ENCODE data around the gene PGC.

Gene PGC

GRCh38 chr6:41728073-41728936 lies 18.9 kb downstream of the PGC start:
- no peak for DNase-seq

DNA sequence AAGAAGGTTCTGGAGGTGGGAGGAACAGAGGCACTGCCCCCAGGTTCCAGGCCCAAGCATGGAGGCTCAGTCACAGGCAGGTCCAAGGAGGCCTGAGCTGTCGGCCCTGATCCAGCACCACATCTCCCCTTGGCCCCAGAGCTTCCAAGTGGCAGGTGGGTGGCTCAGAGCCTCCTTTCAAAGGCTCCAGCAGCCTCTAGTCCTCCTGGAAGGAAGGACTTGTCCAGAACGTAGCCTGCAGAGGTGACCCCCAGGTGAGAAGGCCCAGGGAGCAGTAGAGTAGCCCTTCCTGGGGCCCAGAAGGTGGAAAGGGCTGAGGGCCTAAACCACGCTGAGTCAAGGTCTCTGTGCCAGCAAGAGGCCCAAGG lies 19.5 kb downstream of the PGC start:
- DNase-seq = no peak

- DNase-seq = no peak
These were observed 20.3 kb downstream of the PGC start for GRCh38 chr6:41726876-41727275.

DNA sequence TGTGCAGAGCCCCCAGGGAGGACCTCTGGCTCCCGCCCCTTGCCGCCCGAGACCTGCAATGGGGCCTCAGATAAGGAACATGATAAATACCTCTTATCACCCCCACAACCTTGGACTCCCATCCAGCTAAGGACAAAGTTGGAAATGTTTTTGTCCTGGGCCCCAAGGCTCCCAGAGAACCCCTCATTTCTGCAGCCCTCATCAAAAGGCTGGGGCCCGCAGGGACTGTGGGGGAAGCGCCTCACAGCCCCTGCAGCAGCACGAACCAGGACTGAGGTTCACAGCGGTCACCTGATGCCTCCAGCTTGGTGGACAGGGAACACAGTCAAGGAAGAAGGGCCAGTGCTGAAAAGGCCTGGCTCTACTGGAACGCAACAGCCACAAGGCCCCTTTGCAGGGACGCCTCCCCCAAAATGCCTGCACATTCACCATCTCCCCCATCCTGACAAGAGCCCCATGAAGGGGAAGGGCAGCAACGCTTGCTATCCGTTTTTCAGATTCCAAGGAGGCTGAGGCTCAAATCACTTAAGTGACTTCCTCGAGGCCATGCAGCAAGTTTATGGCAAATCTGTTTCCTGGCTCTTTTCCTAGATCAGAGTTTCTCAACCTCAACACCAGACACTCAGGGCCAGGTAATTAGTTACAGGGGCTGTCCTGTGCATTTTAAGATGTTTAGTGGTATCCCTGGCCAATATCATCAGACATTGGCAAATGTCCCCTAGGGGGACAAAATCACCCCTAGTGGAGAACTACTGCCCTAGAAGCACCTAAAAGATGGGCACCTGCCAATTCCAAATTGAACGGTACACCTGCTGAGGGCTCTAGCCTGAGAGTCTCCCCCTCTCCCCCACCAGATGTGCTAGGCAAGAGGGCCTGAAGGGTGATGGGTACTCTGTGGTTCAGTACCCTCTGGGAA lies 22.4 kb downstream of the PGC start:
- DNase-seq = no peak

- DNase-seq = no peak
These were observed 23.0 kb downstream of the PGC start for GRCh38 chr6:41724228-41724580.

GRCh38 chr6:41723530-41724227 lies 23.5 kb downstream of the PGC start:
- peak; percentile 29 for DNase-seq

GRCh38 chr6:41722969-41723529 lies 24.1 kb downstream of the PGC start:
- DNase-seq = no peak

DNA sequence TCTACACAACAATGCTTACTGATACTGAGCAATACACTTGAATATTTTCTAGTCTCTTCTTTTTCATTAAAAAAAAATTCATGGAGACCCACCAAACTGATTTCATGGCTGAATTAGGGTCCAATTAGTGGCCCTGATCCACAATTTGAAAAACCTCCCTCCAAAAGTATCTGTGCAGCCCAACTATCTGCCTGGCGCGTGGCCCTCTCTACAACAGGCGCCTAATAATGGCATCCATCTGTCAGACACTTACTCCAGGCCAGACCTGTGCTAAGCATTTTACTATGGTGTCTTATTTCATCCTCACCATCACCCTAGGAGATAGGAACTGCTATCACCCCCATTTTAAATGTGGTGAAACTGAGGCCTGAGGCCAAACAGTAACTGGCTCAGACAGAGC lies 25.8 kb downstream of the PGC start:
- no peak for DNase-seq

GRCh38 chr6:41720783-41721182 lies 26.4 kb downstream of the PGC start:
- DNase-seq = no peak

DNA sequence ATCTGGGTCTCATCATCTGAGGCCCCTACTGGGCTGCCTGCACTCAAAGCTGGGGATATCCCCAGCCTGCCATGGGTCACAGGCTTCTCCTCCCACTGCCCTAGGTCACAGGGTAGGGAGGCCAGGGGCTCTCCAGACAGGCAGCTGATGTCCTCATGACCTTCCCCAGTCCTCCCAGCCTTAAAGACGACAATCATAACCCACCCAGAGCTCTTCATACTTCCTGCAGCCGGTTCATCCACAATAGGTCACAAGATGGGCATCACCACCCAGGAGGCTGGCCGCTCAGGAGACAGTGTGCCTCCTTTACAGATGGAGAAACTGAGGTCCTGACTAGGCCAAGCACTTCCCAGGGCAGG lies 27.0 kb downstream of the PGC start:
- no peak for DNase-seq

DNA sequence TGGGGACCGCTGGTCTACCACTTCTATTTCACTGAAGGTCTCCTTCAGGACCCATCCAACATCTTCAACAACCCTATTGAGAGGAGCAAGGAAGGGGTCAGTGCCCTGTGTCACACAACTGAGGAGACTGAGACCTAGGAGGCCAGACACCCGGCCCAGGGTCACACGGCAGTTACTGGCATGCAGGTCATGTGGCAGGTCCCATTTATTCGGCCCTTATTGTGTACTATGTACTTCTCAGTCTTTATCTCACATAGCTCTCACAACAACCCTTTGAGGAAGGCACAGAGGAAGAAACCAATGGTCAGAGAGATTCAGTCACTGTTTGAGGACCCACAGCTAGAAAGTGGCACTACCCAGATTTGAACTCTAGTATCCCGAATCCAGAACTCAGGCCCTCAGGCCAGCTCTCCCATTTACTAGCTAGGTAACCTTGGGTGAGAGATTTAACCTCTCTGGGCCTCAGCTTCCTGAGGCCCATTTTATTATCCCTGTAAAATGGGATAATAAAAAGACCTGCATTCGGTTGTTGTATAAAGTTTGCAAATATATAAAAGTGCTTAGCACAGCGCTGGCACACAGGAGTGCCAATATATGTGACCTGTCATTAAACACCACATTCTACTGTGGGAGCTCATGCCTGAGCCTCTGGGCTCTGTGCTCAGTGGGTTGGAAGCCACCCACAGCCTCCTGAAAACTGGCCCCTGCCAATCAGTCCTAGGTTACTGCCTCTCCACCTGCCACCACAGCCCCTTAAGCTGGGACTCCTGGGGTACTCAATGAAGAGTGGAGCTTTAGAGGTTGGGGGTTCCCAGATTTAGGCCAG lies 27.5 kb downstream of the PGC start:
- no peak for DNase-seq

DNA sequence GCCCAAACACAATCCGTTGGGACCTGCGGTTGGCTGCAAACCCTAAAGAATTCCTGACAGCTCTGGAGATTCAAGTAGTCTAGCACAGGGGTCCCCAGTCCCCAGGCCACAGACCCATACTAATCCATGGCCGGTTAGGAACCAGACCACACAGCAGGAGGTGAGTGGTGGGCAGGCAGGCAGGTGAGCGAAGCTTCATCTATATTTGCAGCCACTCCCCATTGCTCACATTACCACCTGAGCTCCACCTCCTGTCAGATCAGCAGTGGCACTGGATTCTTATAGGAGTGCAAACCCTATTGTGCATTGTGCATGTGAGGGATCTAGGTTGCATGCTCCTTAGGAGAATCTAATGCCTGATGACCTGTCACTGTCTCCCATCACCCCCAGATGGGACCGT lies 28.4 kb downstream of the PGC start:
- no peak for DNase-seq

- DNase-seq = no peak
These were observed 29.8 kb downstream of the PGC start for GRCh38 chr6:41717392-41717736.

DNA sequence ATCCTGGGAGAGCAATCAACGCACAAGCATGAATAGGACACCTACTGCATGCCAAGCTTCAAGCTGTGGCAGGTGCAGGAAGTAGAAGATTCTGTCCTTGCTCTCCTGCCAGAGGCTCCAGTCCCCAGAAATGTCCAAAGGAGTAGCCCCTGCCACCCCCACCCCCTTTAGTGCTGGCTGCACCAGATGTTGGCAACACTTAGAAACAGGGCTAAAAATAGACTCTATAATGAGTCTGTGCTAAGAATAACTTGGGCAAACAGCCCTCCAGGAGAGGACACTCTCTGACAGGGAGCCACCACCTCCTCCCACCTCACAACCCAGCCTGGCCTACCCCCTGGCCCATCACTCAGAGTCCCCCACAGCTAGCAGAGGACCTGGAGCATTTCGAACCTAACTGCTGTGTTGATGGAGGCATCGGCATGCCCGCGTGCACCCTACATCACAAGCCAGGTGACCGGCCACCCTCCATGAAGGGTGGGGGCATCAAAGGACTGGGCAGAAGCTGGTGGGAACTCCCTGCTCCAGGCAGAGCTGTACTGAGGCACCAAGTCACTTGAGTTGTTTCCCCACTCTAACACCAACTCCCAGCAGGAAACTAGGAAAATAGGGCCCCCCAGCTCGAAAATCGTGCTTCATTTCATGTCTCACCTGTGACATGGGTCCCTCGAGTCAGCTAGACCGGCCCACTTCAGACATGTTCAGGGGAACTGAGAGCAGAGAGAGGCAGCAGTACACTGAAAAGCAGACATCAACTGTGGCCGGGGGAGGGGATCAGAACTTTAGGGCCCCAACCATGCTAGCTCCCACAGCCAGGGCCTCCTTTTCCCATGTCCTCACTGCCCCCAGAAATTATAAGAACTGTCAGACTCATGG lies 30.4 kb downstream of the PGC start:
- no peak for DNase-seq

DNA sequence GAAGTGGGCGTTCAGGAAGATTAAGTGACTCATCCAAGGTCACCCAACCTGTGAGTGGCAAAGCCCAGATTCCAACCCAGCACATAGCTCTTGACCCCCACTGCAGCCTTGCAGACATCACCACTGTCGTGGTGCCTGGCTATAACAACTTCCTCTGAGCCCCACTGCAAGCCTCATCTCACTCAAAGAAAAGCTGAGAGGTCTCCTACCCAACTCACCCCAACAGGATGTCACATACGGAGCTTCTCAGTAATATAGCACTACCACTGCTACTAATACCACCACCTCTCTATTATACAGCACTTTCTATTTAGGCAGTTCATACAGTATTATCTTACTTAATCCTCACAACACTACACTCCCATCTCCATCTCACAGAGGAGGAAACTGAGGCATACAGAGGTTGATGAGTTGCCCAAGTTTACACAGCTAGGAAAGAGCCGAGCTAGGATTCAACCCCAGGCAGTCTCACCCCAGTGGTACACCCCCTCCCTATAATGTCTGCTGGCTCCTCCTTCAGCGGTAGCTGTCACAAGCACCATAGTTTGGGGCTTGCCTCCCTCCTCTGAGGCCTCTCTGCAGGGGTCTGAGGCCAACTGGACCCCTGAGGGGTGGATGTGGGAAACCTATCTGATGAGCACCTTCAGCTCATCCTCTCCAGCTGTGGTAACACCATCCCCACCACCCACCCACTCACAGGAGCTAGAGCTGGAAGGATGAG lies 31.2 kb downstream of the PGC start:
- DNase-seq = no peak

DNA sequence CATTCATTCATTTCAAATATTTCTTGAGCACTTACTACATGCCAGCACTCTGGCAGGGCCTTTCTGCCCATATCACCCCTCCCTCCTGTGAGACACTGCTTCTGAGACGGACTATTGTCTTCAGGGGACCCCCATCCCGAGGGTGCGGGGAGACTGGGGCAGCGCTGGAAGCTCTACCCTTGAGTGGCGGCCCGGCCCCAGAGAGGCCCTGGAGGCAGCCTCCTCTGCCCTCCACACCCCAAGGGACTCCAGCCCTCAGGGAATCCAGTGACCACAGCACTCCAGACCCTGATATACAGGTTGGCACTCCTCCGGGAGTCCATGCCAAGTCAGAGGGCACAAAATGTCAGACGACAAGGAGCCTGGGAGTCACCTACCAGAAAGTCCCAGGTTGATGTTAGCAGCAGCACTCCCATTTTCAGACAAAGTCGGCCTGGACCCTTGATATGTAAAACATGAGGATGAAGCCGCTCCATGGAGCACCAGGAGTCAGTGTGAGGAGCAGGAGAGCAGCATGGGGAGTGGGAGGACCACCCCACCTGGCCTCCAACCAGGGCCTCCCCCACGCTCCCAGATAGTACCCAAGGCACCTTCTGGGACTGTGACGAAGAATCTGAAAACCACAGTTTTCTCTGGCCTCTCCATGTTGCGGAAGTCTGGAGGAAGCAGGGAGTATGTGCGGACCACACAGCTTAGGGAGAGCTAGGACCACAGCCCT lies 32.5 kb downstream of the PGC start:
- DNase-seq = no peak

DNA sequence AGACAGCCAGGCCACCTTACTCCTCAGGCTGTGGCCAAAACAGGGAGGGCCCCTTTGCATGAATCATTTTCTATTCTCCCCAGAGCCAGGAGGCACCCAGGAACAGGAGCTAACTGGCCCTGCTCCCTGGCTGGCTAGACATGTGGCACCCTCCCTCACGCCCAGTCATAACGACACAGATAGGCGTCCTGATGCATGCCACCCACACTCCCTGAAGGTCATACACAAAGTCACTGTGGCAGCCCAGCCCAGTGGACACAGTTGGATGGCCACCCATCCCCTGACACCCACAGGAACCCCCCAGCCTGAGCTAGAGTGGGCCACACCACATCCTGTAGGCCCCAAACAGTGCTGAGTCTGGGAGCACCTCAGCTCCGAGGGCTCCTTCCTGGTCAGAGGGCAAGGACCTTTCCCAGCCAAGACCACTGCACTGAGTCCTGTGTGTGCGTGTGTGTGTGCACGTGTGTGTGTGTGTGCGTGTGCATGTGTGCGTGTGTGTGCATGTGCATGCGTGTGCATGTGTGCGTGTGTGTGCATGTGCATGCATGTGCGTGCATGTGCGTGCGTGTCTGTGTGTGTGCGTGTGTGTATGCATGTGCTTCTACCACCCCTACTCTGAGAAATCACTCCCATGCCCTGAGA lies 33.4 kb downstream of the PGC start:
- no peak for DNase-seq

GRCh38 chr6:41713159-41713649 lies 34.0 kb downstream of the PGC start:
- no peak for DNase-seq

DNA sequence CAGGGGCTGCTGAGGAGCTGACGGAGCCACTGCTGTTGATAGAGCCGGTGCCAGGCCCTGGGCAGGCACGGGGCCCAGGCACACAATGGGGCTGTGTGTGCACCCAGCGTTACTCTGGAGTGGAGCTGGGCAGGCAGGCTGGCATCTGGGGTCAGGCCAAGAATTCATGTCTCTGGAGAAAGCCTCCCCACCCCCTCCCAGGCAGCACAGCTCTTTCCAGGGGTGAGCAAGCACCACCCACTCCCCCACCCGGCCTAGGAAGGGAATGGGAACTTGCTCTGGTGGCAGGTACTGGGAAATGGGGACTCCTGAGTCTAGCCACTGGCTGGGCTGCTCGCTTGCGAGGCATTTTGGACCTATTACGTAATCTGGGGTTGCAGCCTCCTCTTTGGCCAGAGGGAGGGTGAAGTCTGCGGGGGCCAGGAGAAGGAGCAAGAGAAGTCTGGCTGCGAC lies 34.5 kb downstream of the PGC start:
- no peak for DNase-seq

Data from CD4-positive, alpha-beta T cell treated with Interleukin-12 subunit alpha and Interleukin-12 subunit beta, for 1 hour (primary cell).